T follicular helper cell (primary cell): ENCODE measurements around the gene CCNL2.
"Not testable (repeated sequence)": the region's sequence is repeated elsewhere in the genome, so short reads cannot be mapped to it uniquely, and the experiment has no call there.

Source experiments
- DNase-seq: peaks from one replicate; pipeline ENCODE4 v3.0.0-alpha.2; 2020; ENCODE audit warnings: low read depth

The CCNL2 gene

GRCh38 chr1:1399872-1400575 lies 889 bp upstream of the CCNL2 start:
- DNase-seq = no peak

DNA sequence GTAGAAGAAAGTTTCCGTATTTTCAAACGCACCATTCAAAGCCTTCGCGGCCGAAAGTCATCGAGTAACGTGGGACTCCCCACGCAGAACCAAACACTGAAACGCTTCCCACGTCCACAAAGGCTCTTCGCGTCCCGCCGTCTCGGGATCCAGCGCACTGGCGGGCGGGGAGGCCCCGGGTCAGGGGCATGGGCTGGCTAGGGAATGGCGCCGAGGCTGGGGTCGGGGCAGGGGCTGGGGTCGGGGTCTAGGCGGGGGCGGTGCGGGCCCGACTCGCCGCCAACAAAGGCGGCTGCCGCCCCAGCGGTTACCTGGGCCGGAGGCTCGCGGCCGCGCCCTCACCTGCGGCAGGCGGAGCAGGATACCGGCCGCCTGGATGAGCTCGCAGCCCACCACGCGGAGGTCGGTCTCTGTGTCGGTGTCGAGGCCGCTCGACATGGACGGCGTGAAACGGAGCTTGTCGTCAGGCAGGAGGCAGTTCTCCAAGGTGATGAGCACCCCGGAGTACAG lies 403 bp downstream of the CCNL2 start:
- DNase-seq = no peak

DNA sequence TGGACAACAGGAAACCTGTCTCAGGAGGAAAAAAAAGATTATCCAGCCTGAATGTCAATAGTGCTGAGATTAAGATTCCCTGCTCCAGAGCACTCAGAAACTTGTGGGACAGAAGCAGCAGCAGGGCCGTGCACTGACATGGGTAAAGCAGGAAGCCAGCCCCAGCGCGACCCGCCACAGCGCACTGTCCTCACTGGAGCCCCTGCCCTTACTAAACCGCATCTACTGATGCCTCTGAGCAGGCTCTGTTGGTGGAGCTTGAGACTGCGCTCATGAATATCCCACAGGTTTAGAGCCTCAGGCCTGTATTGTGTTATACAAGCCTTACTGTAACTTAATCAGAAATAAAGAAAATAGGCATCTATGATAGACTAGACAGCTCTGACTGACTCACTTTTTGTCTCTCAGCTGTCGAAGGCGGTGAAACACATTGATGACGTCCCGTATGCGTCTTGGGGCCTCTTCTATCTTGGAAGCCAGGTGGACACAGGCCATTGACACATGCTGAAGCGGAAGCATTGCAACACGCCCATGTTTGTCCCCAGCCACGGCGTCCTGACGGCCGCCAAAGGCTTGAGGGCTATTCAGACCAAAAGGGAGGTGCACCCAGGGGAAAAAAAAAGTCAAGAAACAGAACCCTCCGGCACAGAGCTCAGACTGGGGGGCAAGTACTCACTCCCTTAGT lies 1.2 kb downstream of the CCNL2 start:
- no peak for DNase-seq

GRCh38 chr1:1395166-1395565 lies 4.0 kb downstream of the CCNL2 start:
- no peak for DNase-seq

DNA sequence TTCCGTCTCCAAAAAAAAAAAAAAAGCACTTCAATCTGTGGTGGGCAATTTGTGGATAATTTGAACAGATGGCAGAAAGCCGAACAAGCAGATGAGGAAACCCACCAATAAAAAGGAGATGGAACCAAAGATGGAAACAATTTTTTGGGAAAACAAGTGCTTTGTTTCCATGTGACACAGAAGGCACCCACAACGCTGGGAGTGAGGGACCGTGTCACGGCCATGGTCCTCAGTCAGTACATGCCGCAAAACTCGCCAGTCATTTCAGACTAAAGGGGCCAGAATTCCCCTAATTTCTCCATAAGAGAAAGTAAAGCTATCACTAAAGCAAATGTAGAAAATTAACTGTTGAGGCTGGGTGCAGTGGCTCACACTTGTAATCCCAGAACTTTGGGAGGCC lies 5.0 kb downstream of the CCNL2 start:
- no peak for DNase-seq

- DNase-seq = no peak
Measured at GRCh38 chr1:1393428-1393827, 5.7 kb downstream of the CCNL2 start.

DNA sequence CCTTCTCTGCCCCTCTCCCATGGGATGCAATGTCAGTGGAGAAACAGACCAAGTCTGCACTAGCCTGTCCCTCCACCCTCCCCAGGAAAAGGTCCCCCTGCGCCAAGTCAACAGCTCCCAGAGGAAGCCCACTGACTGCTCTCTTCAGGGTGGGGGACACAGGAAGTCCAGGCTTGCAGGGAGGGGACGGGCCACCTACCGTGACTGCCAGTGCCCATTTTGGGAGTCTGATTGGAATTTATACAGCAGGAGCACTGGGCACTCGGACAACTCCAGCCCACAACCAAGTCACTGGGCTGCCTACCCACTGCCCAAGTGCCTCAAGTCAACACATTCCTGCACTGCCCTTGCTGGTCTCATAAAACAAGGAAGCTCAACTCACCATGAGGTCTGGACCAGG lies 6.1 kb downstream of the CCNL2 start:
- no peak for DNase-seq

DNA sequence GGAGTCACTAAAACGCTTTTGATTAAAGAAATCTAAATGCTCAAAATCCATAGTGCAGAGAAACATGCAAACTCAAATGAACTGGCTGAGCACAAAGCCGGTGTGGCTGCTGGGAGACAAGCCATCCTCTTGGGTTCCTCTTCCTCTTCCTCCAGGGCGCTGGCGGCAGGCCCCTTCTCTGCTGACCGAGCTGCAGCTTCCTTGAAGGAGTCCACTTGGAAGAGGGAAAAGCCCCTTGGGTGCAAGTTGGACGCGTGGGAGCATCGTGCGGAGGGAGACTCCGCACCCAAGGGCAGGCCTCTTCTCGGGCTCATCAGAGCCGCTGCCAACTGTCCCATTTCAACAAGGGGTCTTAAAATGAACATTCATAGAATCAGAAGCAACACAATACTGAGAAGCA lies 7.9 kb downstream of the CCNL2 start:
- no peak for DNase-seq

DNA sequence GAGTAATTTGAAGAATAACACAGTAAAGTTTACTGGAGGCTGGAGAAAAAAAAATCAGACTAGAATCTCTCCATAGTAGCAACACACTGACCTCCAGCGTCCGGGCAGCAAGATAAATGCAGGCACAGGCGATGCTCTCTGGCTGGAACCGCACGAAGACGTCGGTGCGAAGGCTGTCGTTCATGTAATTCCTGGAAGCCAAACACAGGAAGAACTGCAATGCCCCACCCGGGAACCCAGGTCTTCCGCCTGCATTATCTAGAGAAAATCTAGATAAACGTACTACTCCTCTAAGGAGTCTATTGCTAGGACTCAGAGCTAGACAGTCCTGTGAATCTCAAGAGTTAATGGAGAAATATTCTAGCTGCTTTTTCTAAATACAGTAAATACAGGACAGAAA lies 8.5 kb downstream of the CCNL2 start:
- DNase-seq = no peak

- DNase-seq = no peak
Measured at GRCh38 chr1:1388078-1388472, 11.1 kb downstream of the CCNL2 start.

- no peak for DNase-seq
Measured at GRCh38 chr1:1387098-1388077, 11.7 kb downstream of the CCNL2 start.

- no peak for DNase-seq
Measured at GRCh38 chr1:1385931-1386330, 13.2 kb downstream of the CCNL2 start.

GRCh38 chr1:1385339-1385738 lies 13.8 kb downstream of the CCNL2 start:
- DNase-seq = not testable (repeated sequence)

- DNase-seq = no peak
Measured at GRCh38 chr1:1381294-1381693, 17.8 kb downstream of the CCNL2 start.

DNA sequence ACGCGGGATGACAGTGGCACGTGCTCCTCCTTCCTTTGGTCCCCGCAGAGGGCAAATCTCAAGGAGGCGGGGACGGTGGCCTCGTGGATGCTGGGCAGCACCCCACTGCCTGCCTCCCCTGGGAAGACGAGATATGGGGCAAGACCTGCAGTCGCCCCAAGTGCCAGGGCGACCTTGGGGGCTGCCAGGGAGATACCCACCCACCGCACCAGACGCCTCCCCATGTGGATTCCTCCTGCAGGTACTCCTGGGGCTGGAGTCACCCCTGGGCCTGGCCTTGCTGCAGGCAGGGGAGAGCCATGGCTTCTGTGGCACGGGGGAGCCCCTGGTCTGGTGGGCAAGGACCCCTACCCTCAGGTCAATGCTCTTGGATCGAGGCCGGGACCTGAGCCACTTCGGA lies 18.3 kb downstream of the CCNL2 start:
- no peak for DNase-seq

DNA sequence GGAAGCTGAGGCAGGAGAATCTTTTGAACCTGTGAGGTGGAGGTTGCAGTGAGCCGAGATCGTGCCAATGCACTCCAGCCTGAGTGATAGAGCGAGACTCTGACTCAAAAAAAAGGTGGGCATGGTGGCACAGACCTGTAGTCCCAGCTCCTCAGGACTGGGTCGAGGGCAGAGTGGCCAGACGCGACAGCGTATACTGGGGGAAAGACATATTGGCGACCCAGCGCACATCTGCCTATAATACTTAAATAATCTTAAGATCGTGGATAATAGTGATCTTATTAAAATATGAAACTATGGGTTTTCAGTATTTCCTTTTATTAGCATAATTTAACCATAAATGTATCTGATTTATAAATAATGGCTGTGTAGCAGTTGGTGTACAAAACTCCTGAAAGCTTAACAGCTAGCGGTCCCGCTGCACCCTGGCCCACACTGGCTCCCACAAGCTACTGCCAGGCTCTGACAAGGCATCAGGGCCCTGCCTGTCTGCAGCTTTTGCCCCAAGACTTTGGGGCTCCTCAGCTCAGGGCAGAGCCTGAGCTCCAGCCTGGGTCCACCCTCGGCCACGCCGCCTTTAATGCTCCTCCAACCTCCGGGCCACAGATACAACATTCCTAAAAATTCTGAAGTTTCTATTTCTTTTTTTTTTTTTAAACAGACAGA lies 21.5 kb downstream of the CCNL2 start:
- DNase-seq = no peak

DNA sequence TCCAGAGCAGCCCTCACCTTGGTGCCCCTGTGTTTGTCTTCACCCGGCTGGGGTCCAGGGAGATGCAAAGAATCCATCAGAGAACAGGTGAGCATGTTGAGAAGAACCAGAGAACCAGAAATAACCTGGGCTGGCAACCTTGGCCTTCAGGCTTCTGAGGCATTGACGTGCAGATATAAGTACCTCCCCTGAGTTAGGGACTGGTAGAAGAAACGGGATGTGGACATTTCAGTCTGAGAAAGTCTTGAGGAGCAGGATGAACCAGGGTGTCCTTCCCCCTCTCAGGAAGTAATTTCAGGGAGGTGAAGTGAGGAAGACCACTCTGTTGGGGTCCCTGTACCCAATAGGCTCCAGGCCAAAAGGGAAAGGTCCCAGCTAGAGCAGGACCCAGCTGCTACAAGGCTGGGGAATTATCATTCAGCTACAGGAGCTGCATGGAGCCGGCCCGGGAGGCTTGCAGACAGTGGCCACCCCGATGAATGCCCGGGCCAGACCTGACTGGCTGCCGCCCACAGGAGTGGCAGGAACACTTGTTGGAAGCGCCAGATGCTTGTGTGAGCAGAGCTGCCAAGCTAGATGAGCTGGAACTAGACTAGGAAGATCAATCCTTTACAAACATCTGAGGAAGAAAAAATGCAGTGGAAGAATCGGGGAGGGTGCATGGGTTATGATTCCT lies 22.4 kb downstream of the CCNL2 start:
- no peak for DNase-seq

DNA sequence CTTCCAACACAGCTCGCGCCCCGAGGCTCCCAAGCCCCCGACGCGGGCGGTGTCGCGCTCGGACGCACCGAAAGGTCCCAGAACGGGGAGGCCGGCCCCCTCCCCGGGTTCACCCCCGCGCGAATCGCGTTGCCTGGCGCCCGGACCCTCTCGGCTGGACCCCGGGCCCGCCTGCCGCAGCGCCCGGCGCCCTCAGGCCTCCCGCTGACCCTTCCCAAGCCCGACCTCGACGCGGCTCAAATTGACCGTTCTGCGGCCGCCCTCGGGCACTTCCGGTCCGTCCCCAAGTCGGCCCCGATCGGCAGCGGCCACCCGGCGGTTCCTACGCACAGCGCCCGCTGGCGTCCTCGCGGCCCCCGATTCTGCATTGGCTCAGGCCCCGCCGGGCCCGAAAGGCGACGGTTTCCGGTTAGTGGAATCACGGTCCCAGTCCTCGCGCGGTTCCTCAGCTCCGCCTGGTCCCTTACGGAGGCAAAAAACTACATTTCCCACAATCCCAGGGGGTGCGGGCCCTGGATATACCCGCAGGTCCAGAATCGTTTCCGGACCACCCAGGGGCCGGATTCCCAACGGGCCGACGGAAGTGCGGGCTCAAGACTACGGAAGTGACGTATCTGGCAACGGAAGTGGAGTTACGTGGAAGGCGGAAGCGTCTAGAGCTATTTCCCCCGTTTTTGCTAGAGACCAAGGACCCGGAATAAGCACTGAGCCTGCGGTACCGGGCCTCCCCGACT lies 24.0 kb downstream of the CCNL2 start, which contains the start of gene AURKAIP1:
TSS of gene AURKAIP1 (minus strand) at position 279 of the 734 bp plus-strand sequence. CDS start 451 bp downstream, outside the sequence.
- DNase-seq = peak; percentile 93

DNA sequence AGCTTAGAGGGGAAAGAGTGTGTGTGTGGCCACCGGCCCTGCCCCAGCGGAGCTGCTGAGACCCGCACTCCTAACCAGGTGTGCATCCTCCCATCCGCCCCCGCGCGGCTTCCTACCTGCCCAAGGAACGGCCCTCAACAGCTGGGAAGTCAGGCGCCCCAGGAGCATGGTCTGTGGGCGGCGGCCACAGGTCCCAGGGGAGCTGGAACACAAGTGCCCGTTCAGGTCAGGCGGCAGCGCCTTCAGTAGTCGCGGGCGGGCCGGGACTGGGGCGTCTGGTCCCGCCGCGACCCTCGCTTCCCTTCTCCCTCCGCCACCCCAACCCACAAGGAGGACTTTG lies 24.6 kb downstream of the CCNL2 start:
- DNase-seq = no peak

- DNase-seq = no peak
Measured at GRCh38 chr1:1373815-1374588, 25.1 kb downstream of the CCNL2 start.
